HK-2 (cell line): ENCODE measurements around the gene SEC23B.
"Not testable (repeated sequence)": the region's sequence is repeated elsewhere in the genome, so short reads cannot be mapped to it uniquely, and the experiment has no call there.

ENCODE experiments used
- DNase-seq: peaks from one replicate; pipeline ENCODE4 v3.0.0-alpha.2; 2018; ENCODE audit not compliant: unreplicated experiment

SEC23B gene

GRCh38 chr20:18507218-18508191, at the start of gene SEC23B:
Gene SEC23B, plus strand, starts transcription at chr20:18507940. Its CDS starts 2,896 bp downstream, at chr20:18510836.
- DNase-seq, result peak; percentile 98

GRCh38 chr20:18465536-18466200, 42.1 kb upstream of the SEC23B start:
- DNase-seq, result peak; percentile 35

GRCh38 chr20:18466574-18466893, 41.2 kb upstream of the SEC23B start:
- DNase-seq, result no peak

- DNase-seq, result peak; percentile 98
Measured at GRCh38 chr20:18466894-18467730, 40.6 kb upstream of the SEC23B start, which contains the start of the genes DZANK1 and POLR3F. Gene DZANK1, minus strand, starts transcription at chr20:18467030. Its CDS starts 1,672 bp downstream, at chr20:18465358. Gene POLR3F, plus strand, starts transcription at chr20:18467390. Its CDS starts 117 bp downstream, at chr20:18467507.

GRCh38 chr20:18477218-18477617, 30.5 kb upstream of the SEC23B start:
- no peak for DNase-seq

DNA sequence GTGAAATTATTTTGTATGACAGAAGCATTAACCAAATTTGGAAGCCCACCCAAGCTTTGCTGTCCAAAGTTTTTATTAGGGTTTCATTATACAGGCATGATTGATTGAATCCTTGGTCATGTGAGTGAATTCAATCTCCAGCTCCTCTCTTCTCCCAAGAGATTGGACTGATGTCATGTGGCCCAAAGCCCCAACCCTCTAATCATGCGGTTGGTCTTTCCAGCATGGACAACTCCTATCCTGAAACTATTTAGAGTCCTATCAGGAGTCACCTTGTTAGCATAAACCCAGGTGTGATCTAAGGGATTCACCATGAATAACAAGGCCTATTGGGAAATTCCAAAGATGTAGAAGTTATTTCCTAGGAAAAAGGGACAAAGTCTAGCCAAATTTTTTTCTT, 29.9 kb upstream of the SEC23B start:
- no peak for DNase-seq

DNA sequence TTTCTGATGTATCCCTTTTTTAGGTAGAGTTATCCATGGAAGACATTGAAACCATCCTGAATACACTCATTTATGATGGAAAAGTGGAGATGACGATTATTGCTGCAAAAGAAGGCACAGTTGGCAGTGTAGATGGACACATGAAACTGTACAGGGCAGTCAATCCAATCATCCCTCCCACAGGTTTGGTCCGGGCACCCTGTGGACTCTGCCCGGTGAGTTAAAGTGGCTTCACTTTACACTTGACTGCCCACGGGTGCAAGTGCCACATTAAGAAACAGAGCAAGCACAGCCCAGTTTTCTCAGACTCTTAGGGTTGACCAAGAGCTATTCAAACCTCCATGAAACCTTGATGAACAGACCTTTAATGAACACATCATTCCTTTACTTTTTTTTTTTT, 26.1 kb upstream of the SEC23B start:
- no peak for DNase-seq

- DNase-seq, result no peak
Measured at GRCh38 chr20:18488301-18488700, 19.4 kb upstream of the SEC23B start.

- DNase-seq, result no peak
Measured at GRCh38 chr20:18496042-18496441, 11.7 kb upstream of the SEC23B start.

- DNase-seq, result peak; percentile 89
Measured at GRCh38 chr20:18496740-18497592, 10.8 kb upstream of the SEC23B start, which contains the start of gene RBBP9. Gene RBBP9, minus strand, starts transcription at chr20:18497225. Its CDS starts 58 bp downstream, at chr20:18497167.

DNA sequence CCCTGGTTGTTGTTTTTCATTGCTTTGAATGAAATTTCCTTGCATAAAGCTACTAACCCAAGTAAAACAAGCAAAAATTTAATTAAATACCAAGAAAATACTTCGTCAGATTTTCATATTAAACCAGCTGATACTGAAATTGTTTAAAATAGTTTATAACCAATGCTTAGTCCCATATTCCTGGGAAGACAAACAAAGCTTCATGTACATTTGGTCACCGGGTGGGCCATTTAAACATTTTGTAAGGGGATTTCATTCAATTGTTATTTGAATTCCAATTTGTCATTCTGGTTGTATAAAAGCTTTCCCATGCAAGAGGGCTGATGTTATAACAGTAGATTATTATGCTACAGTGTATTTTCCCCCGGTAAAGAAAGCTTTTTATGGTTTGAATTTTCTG, 10.1 kb upstream of the SEC23B start:
- DNase-seq, result no peak

GRCh38 chr20:18501672-18502071, 6.1 kb upstream of the SEC23B start:
- not testable (repeated sequence) for DNase-seq

- DNase-seq, result no peak
Measured at GRCh38 chr20:18504479-18505060, 3.2 kb upstream of the SEC23B start.

- no peak for DNase-seq
Measured at GRCh38 chr20:18506744-18507143, 996 bp upstream of the SEC23B start.

DNA sequence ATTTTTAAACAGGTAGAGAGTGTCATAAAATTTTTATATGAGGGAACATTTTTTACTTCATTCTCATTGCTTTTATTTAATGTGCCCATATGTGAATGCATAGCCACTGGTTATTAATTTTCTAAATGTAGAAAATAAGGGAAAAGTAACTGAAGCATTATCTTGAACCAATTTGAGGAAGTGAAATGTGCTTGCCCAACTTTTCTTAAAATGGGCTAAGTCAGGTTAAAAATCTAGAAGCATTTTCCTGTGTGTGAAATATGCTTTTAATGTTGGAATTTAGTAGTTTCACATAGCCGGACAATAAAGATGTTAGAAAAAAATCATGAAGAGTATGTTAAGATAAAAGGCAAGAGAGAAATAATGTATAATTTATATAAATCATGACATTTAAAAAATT, 3.8 kb downstream of the SEC23B start:
- DNase-seq, result no peak

DNA sequence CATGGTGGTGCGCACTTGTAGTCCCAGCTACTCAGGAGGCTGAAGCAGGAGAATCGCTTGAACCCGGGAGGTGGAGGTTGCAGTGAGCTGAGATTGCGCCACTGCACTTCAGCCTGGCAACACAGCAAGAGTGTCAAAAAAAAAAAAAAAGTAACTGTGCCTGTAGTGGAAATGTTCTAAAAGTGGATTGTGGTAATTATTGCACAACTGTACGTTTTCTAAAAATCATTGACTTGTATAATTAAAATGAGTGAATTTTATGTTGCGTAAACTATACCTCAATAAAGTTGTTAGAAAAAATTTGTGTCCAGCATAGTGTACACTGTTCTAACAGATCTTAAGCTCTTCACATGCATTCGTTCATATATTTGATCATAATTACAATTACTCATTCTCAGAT, 5.5 kb downstream of the SEC23B start:
- no peak for DNase-seq

- DNase-seq, result no peak
Measured at GRCh38 chr20:18514127-18514526, 6.4 kb downstream of the SEC23B start.

- DNase-seq, result no peak
Measured at GRCh38 chr20:18515973-18516372, 8.2 kb downstream of the SEC23B start.

DNA sequence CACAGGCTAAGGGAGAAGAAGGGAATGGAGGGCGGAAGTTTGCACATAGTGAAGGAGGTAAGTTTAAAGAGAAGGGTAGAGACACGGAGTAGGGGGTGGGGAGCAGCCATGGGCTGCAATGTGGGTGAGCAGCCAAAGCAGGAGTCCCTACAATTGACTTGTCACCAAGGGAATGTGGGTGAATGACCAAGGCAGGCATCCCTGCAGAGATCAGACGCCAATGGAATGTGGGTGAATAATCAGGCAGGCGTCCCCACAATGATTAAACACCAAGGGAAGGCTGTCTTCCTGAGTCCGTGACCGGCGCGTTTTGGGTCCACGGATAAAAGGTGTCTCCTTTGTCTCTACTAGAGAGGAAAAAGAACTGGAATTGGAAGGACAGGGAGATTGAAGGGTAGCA, 14.3 kb downstream of the SEC23B start:
- peak; percentile 63 for DNase-seq

DNA sequence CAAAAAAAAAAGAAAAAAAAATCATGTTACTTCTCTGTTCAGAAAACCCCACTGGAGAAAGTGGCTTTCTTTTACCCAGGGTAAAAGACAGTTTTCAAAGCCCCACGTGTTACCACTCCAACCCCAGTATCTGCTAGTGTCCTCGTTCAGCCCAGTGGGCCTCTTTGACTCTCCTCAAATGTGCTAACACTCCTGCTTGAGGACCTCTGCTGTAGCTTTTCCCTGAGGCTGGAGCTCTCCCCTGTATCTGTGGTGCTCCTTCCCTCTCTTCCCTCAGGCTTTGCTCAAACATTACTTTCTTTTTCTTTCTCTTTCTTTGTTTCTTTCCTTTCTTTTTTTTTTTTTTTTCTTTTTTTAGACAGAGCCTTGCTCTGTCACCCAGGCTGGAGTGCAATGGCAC, 15.3 kb downstream of the SEC23B start:
- no peak for DNase-seq
